ENCODE data around the gene GC.

DNA sequence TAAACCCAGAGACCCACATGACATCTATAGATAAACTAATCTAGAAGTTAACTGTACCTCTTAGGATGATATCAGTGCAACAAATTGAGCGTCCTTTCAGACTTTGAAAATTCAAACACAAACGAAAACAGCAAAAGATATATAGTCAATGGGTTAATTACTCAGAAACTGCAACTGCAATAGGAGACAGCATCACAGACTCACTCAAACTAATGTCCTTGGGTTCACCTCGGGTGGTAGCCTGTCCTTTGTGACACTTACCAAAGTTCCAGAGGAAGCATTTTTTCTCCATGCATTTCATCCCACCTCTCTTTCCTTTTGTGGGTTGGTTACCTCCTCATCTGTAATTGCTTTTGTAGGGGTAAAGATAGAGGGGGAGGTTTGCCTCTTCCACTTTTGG, 9.7 kb downstream of the GC start:
- no peak for TF ChIP-seq POLR2A (IDR thresholded peaks at IDR 0.05)
- TF ChIP-seq, protein P1, sequence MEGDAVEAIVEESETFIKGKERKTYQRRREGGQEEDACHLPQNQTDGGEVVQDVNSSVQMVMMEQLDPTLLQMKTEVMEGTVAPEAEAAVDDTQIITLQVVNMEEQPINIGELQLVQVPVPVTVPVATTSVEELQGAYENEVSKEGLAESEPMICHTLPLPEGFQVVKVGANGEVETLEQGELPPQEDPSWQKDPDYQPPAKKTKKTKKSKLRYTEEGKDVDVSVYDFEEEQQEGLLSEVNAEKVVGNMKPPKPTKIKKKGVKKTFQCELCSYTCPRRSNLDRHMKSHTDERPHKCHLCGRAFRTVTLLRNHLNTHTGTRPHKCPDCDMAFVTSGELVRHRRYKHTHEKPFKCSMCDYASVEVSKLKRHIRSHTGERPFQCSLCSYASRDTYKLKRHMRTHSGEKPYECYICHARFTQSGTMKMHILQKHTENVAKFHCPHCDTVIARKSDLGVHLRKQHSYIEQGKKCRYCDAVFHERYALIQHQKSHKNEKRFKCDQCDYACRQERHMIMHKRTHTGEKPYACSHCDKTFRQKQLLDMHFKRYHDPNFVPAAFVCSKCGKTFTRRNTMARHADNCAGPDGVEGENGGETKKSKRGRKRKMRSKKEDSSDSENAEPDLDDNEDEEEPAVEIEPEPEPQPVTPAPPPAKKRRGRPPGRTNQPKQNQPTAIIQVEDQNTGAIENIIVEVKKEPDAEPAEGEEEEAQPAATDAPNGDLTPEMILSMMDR (IDR thresholded peaks at IDR 0.05) = no peak
